HG03378 (cell line): Measurements from ENCODE around the gene UGT1A3.
"Not testable (repeated sequence)": the region's sequence is repeated elsewhere in the genome, so short reads cannot be mapped to it uniquely, and the experiment has no call there.

Experiments
- ATAC-seq: cut with Tn5 transposase; IDR thresholded peaks from one replicate; pipeline ENCODE4 v1.9.1; 2021; ENCODE audit warnings: mild to moderate bottlenecking, moderate library complexity; ENCODE audit not compliant: unreplicated experiment

Gene UGT1A3

DNA sequence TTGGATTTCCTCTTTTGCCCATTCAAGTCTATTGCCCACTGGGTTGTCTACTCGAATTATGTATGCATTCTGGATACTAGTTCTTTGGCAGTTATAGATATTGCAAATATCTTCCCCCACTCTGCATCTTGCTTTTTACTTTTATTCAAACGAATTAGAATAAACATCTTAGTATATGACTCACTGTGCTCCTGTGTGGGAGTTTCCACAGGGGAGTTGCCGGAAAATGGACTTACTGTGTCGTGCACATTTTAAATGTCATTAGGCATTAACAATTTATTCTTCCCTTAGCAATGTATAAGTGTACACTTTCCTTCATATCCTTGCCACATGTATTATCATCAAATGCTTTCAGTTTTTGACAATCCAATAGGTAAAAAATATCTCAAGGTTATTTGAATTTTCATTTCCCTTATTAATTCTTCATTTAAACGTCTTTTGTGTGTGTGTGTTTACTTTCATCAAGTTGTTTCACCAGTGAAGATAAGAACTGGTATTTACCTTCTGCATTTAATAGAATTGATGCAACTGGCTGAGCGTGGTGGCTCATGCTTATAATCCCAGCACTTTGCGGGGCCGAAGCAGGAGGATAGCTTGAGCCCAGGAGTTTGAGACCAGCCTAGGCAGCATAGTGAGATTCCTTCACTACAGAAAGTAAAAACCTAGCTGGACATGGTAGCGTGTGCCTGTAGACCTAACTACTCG is 20.8 kb upstream of the UGT1A3 start:
- ATAC-seq: no peak

DNA sequence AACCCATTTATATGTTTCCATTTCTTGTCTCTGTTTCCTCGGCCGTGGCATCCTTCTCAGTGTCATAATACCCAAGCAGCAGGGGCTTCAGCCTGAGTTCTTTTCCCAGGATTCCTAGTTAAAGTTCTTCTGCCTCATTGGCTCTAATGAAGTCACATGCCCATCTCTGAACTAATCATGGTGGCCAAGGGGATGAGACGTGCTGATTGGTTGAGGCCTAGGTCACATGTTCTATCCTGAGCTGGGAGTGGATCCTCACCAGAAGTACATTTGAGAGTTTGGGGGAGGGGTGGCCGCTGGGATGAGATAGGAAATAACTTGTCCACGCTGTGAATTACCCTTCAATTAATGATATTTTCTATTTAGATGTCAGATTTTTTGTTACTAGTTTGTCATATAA is 19.9 kb upstream of the UGT1A3 start:
- no peak for ATAC-seq

DNA sequence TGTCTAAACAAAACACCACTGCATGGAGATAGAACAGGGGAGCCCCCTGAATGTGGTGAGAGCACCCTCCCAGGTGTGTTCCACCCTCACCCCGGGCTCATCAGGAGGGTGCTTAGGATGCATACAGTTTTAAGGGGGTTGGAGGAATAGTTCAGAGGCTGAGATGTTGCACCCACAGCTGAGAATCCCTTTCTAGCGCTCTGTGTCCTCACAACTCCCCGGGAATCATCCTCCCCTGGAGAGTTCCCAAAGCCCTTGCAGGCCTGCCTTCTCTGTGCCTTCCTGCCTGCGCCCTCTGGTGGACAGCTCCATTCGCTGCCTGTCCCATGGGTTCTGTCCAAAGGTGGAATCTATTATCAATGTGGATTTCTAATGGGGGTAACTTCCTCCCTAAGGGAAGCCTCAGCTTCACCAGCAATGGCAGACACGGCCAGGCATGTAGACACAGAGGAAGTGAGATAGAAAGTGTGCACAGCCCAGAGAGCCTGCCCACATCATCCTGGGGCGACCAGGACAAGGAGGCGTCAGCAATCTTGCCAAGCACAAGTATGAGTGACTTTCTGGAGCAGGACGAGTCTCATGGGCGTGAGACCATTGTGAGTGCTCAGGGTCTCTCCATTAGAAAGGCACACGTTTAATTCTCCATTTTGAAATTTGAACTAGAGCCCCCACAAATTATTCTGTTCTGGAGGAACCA is 17.4 kb upstream of the UGT1A3 start:
- ATAC-seq: no peak

DNA sequence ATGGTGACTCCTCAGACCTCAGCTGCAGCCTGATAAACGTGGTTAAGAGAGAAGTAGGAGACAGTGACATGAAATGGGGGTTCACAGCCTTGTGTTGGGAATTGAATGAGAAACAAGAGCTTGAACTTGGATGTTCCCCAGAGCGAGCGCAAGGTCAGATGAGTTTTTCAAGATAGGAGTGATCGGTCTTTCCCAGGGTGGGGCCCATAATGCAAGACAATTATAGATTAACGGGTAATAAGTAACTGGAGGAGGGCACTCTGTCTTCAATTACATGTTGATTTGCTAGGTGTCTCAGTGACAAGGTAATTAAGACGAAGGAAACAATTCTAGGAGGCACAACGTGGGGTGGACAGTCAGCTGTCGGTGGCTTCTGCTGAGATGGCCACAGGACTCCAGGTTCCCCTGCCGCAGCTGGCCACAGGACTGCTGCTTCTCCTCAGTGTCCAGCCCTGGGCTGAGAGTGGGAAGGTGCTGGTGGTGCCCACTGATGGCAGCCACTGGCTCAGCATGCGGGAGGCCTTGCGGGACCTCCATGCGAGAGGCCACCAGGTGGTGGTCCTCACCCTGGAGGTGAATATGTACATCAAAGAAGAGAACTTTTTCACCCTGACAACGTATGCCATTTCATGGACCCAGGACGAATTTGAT is 16.1 kb upstream of the UGT1A3 start, which contains the start of gene UGT1A5:
TSS of gene UGT1A5 (plus strand) at position 297 of the 651 bp plus-strand sequence. CDS start at position 382, 85 bp downstream.
- ATAC-seq: no peak

DNA sequence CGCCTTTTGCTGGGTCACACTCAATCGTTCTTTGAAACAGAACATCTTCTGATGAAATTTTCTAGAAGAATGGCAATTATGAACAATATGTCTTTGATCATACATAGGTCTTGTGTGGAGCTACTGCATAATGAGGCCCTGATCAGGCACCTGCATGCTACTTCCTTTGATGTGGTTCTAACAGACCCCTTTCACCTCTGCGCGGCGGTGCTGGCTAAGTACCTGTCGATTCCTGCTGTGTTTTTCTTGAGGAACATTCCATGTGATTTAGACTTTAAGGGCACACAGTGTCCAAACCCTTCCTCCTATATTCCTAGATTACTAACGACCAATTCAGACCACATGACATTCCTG is 15.6 kb upstream of the UGT1A3 start:
- no peak for ATAC-seq

DNA sequence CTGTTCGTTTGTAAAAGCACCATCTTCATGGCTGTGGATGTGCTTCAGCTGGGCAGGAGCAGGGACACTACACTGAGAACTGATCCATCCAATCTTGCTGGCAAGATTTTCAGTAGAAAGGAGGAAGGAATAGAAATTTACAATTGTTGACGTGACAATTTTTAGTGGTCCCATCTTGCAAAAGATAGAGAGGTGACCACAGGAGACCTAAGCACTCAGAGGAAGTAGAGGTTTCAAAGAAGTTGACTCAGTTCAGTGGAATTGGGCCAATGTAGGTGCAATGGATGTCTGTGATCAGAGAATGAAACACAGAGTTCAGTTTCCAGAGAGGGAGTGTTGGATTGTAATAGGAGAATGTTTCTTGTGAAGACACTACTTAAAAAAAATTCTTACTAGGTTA is 14.7 kb upstream of the UGT1A3 start:
- ATAC-seq: no peak

DNA sequence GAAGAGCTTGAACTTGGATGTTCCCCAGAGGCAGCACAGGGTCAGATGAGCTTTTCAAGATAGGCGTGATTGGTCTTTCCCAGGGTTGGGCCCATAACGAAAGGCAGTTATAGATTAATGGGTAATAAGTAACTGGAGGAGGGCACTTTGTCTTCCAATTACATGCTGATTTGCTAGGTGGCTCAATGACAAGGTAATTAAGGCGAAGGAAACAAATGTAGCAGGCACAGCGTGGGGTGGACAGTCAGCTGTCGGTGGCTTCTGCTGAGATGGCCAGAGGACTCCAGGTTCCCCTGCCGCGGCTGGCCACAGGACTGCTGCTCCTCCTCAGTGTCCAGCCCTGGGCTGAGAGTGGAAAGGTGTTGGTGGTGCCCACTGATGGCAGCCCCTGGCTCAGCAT is 10.3 kb upstream of the UGT1A3 start, which contains the start of gene UGT1A4:
TSS of gene UGT1A4 (plus strand) at position 185 of the 400 bp plus-strand sequence. CDS start at position 270, 85 bp downstream.
- no peak for ATAC-seq

DNA sequence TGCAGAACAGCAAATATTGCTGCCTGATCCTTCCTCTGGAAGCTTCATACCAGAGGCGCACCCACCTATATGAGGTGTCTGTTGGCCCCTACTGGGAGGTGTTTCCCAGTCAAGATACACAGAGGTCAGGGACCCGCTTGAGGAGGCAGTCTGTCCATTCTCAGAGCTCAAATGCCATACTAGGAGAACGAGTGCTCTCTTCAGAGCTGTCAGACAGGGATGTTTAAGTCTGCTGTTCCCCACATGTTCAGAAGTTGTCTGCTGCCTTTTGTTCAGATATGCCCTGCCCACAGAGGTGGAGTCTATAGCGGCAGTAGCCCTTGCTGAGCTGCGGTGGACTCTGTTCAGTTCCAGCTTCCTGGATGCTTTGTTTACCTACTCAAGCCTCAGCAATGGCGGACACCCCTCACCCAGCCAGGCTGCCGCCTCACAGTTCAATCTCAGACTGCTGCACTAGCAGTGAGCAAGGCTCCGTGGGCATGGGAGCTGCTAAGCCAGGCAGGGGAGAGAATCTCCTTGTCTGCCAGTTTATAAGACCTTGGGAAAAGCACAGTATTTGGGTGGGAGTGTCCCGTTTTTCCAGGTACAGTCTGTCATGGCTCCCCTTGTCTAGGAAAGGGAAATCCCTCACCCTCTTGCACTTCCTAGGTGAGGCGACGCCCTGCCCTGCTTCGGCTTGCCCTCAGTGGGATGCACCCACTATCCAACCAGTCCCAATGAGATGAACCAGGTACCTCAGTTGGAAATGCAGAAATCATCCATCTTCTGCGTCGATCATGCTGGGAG is 8.2 kb downstream of the UGT1A3 start:
- not testable (repeated sequence) for ATAC-seq

DNA sequence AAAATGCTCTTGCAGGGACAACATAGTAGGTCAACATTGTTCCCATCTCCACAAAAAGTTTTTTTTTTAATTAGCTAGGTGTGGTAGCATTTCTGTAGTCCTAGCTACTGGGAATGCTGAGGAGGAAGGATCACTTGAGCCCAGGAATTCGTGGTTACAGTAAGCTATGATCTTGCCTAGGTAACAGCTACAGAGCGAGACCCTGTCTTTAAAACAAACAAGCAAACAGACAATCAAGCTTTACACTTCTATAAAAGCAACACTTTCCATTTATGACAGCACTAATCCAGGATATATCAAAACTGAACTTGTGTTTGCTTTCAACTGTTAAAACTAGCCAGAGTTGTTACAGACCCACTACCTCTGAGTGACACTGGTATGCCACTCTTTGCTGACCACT is 12.0 kb downstream of the UGT1A3 start:
- ATAC-seq: no peak

DNA sequence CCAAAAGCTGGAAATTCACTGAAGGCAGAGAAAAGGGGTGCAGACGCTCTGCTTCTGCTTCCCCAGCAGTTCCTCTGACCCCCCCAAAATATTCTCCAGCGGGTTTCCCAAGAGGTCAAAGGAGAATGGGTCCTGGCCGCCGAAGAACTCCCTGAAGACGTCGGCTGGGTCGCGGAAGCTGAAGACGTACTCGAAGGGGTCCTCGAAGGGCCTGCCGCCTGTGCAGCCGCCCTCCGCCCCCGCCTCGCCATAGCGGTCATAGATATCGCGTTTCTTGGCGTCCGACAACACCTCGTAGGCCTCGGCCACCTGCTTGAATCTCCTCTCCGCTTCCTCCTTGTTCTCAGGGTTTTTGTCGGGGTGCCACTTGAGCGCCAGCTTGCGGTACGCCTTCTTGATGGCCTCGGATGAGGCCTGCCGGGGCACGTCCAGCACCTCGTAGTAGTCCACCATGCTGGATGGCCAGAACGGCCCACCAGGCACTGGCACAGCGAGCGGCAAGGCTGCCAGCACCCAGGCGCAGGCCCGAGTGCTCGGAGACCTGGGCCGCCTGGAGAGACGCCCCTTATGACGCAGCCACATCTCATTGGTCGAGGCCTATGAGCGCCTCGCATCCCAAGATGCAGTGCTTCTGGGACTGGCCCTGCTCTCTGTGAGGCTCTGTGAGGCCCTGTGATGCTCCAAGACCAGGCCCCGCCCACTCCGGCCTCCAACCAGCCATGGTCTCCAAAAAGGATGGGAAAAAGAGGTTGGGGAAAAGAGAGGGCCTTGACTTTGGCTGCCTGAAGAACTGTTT is 14.8 kb downstream of the UGT1A3 start:
- ATAC-seq: no peak

DNA sequence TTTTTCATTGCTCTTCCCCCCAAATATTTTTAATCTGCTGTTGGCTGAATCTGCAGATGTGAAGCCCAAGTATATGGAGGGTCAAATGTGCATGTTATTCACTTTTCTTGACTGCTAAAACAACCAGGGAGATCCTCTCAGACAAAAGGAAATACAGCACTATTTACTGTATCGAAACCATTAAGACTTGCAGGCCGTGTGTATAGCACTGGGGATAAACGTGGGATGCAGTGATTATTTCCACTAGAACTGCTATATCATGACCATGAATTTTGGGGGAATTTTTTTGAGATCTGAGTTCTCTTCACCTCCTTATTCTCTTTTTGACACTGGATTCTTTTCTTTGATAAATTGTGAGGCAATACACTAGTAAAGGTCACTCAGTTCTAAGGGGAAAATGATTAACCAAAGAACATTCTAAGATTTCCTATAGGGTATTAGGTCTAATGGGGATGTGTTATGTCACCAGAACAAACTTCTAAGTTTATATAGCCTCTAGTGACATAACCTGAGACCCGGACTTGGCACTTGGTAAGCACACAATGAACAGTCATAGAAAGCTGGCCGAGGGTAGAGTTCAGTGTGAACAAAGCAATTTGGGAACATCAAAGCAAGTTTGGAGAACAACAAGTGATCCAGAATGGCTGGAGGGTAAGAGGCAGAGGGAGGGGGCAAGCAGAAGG is 16.4 kb downstream of the UGT1A3 start:
- no peak for ATAC-seq

DNA sequence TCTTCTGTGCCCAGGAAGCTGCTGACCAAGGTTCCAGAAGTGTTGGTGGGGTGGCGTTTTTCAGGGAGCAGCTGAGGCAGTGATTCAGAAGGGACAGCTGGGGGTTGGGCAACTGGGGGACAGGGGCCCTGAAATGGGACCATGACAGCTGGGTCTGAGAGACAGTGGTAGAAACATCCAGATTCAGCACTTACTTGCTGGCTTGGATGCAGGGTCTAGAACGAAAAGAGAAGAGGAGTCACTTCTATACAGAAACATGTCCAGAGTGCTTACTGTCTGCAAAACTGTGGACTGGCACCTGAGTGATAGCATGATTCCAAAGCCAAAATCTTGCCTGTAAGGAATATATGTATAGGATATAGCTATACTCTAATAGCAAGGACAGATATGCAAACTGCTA is 17.0 kb downstream of the UGT1A3 start:
- ATAC-seq: not testable (repeated sequence)

DNA sequence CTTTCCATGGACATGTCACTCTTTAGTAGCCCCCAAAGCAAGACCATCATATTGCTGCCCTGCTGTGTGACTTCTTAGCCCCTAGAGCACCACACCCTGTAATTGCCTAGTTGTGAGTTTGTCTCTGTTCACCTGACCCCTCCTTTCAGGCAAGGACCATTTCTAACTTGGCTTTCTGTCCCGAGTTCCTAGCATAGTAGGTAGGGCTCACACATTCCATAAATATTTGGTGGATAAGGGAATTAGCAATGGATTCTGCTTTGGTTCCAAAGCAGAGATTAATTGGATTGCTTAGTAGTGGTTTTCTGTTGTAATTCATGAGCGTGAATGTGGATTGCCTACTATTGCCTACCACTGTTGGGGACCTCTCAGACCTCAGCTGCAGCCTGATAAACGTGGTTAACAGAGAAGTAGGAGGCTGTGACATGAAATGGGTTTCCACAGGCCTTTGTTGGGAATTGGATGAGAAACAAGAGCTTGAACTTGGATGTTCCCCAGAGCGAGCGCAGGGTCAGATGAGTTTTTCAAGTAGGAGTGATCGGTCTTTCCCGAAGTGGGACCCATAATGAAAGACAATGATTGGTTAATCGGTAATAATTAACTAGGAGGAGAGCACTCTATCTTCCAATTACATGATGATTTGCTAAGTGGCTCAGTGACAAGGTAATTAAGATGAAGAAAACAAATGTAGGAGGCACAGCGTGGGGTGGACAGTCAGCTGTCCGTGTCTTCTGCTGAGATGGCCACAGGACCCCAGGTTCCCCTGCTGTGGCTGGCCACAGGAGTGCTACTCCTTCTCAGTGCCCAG is 17.8 kb downstream of the UGT1A3 start:
- no peak for ATAC-seq

DNA sequence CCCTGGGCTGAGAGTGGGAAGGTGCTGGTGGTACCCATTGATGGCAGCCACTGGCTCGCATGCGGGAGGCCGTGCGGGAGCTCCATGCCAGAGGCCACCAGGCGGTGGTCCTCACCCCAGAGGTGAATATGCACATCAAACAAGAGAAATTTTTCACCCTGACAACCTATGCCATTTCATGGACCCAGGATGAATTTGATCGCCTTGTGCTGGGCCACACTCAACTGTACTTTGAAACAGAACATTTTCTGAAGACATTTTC is 18.4 kb downstream of the UGT1A3 start:
- ATAC-seq: no peak

DNA sequence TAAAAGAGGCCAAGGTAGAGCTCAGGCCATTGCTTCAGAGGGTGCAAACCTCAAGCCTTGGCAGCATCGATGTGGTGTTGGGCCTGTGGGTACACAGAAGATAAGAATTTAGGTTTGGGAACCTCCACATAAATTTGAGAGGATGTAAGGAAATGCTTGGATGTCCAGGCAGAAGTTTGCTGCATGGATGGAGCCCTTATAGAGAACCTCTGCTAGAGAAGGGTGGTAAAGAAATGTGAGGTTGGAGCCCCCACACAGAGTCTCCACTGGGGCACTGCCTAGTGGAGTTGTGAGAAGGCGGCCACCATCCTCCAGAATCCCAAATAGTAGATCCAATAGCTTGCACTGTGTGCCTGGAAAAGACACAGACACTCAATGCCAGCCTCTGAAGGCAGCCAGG is 21.8 kb downstream of the UGT1A3 start:
- ATAC-seq: not testable (repeated sequence)

DNA sequence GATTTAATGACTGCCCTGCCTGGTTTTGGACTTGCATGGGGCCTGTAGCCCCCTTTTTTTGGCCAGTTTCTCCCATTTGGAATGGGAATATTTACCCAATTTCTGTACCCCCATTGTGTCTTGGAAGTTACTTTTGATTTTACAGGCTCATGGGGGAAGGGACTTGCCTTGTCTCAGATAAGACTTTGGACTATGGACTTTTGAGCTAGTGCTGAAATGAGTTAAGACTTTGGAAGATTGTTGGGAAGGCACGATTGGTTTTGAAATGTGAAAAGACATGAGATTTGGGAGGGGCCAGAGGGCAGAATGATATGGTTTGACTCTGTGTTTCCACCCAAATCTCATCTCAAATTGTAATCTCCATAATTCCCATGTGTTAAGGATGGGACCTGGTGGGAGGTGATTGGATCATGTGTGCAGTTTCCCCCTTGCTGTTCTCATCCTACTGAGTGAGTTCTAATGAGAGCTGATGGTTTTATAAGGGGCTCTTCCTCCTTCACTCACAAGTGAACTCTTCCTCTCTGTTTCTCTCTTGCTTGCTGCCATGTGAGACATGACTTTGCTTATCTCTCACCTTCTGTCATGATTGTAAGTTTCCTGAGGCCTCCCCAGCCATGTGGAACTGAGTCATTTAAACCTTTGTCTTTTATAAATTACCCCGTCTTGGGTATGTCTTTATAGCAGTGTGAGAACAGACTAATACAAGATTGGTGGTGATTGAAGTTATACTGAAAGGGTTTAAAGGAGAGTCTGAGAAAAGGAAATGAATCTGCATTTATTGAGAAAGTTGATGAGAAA is 22.6 kb downstream of the UGT1A3 start:
- ATAC-seq: not testable (repeated sequence)

DNA sequence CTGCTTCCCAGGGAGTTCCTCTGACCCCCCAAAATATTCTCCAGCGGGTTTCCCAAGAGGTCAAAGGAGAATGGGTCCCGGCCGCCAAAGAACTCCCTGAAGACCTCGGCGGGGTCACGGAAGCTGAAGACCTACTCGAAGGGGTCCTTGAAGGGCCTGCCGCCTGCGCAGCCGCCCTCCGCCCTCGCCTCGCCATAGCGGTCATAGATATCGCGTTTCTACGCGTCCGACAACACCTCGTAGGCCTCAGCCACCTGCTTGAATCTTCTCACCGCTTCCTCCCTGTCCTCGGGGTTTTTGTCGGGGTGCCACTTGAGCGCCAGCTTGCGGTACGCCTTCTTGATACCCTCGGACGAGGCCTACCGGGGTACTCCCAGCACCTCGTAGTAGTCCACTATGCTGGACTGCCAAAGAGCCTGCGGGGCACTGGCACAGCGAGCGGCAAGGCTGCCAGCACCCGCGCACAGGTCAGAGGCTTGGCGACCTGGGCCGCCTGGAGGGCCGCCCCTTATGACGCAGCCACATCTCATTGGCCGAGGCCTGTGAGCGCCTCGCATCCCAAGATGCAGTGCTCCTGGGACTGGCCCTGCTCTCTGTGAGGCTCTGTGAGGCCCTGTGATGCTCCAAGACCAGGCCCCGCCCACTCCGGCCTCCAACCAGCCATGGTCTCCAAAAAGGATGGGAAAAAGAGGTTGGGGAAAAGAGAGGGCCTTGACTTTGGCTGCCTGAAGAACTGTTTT is 26.2 kb downstream of the UGT1A3 start:
- ATAC-seq: no peak
